Type B pancreatic cell (in vitro differentiated cells): Measurements from ENCODE around the gene SGSM2. TPM values are rescaled to one million over a fixed set of nuclear protein-coding genes. Genes with fewer than 3 reads are reported as not detected.
A peak's percentile ranks its signal among the peaks of the same experiment; 100 is the strongest.

Experiments used
- DNase-seq: peaks from one replicate; pipeline ENCODE4 v3.0.0; 2021; ENCODE audit warnings: mixed read lengths; ENCODE audit not compliant: unreplicated experiment; ENCODE audit errors: extremely low spot score
- H3K27ac Mint-ChIP-seq: 2 replicates; pipeline ENCODE4 v1.8.0; 2021; ENCODE audit warnings: mild to moderate bottlenecking, mixed read lengths
- H3K27me3 Mint-ChIP-seq: 2 replicates; pipeline ENCODE4 v1.8.0; 2021; ENCODE audit warnings: mixed read lengths
- H3K36me3 Mint-ChIP-seq: 2 replicates; pipeline ENCODE4 v1.8.0; 2021; ENCODE audit warnings: mixed read lengths
- H3K4me1 Mint-ChIP-seq: one replicate; pipeline ENCODE4 v1.8.0; 2021; ENCODE audit warnings: mixed read lengths; ENCODE audit not compliant: unreplicated experiment
- H3K4me3 Mint-ChIP-seq: 2 replicates; pipeline ENCODE4 v1.8.0; 2021; ENCODE audit warnings: mild to moderate bottlenecking, mixed read lengths
- H3K9me3 Mint-ChIP-seq: 2 replicates; pipeline ENCODE4 v1.8.0; 2021; ENCODE audit warnings: mixed read lengths
- total RNA-seq: library from RNA; stranded (reverse); gene quantifications from 2 replicates; pipeline ENCODE4 v1.2.1, GENCODE V29; 2021; ENCODE audit warnings: low replicate concordance
- TF ChIP-seq, protein P1 (sequence below): fragments of 200-600 bp; sonication (generic); conservative IDR thresholded peaks from 2 replicates; pipeline ENCODE4 v1.5.0; 2021; ENCODE audit warnings: antibody characterized with exemption, mild to moderate bottlenecking

Gene SGSM2
- total RNA-seq, 1 donor from 2014 or later, result 74.3 TPM

DNA sequence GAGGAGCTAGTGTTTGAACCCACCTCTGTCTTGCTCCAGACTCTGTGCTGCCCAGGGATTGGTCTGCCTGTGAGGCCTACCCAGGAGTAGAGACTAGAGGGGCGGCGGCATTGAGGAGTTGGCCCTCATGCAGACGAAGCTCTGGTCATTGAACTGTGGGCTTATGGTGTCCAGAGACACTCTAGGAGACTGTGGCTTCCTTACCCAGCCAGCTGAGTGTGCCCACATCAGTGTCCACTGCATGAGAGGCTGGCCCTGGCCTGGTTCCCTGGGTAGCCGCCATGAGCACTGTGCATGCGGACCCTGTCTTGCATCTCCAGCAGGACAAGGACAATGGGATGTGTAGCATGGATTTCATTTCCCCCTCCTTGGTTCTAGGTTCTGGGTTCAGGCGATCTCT is 14.0 kb downstream of the SGSM2 start:
- Mint-ChIP-seq H3K9me3 (no peaks in the 10 kb centered on the region), H3K27ac (no peak overlapping the region), H3K4me3 (no peak overlapping the region), H3K36me3 (no peaks in the 10 kb centered on the region), H3K27me3 (no peaks in the 10 kb centered on the region), H3K4me1 (peaks cover 13% of the 10 kb centered on the region)
- no peak for DNase-seq
- TF ChIP-seq, protein P1, sequence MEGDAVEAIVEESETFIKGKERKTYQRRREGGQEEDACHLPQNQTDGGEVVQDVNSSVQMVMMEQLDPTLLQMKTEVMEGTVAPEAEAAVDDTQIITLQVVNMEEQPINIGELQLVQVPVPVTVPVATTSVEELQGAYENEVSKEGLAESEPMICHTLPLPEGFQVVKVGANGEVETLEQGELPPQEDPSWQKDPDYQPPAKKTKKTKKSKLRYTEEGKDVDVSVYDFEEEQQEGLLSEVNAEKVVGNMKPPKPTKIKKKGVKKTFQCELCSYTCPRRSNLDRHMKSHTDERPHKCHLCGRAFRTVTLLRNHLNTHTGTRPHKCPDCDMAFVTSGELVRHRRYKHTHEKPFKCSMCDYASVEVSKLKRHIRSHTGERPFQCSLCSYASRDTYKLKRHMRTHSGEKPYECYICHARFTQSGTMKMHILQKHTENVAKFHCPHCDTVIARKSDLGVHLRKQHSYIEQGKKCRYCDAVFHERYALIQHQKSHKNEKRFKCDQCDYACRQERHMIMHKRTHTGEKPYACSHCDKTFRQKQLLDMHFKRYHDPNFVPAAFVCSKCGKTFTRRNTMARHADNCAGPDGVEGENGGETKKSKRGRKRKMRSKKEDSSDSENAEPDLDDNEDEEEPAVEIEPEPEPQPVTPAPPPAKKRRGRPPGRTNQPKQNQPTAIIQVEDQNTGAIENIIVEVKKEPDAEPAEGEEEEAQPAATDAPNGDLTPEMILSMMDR, result no peak

DNA sequence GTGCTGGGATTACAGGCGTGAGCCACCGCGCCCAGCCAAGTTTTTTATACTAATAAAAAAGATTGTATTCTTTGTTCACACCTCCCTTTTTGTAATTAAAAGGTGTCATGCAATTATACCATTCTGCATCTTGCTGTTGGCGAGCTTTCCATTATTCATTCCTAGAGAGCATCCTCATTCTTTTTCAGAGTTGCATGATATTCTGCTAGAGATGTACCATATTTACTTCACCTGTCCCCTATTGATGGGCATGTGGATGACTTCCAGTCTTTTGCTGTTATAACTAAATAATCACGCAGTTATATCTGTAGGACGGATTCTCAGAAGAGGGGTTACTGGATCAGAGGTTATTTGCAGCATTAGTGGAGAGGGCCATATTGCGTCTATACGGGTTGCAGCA is 17.0 kb downstream of the SGSM2 start:
- Mint-ChIP-seq H3K4me3 (no peak overlapping the region), H3K27me3 (no peaks in the 10 kb centered on the region), H3K9me3 (no peaks in the 10 kb centered on the region), H3K27ac (no peak overlapping the region), H3K36me3 (no peaks in the 10 kb centered on the region), H3K4me1 (peaks cover 4% of the 10 kb centered on the region)
- TF ChIP-seq, protein P1, result no peak
- DNase-seq, result no peak

DNA sequence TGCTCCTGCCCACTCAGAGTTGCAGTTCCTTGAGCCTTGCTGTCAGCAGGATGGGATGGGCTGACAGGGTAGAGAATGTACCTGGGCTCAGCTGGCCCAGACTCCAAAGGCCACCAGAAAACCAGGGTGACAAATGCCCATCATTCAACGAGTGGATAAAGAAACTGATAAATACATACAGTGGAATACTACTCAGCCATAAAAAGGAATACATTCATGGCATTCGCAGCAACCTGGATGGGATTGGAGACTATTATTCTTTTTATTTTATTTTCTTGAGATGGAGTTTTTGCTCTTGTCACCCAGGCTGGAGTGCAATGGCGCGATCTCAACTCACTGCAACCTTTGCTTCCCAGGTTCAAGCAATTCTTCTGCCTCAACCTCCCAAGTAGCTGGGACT is 19.9 kb downstream of the SGSM2 start:
- Mint-ChIP-seq H3K36me3 (peaks cover 6% of the 10 kb centered on the region), H3K27ac (no peak overlapping the region), H3K27me3 (no peaks in the 10 kb centered on the region), H3K4me3 (no peak overlapping the region), H3K4me1 (peaks cover 11% of the 10 kb centered on the region), H3K9me3 (no peaks in the 10 kb centered on the region)
- no peak for DNase-seq
- TF ChIP-seq, protein P1, result no peak

DNA sequence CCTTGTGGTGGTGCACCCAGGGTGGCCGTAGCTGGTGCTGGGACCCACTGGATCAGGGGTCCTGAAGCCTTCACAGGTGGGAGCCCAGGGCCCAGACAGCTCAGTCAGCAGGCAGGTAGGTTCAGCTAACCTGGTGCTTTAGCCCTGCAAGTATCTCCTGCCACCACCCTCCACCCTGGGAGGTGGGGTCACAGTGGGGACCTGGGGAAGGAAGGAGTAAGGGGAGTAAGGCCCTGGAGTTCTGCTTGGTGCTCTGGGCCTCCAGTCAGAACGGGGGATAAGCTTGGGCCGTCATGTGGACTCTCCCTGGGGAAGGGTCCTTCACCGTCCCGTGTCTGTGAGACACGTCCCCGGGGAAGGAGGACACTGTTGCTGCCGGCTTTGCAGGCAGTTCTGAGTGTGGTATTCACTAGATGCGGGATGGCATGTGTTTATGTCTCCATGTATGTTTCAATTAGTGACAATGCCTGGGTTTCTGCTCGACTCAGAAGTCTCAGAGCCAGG is 20.7 kb downstream of the SGSM2 start:
- Mint-ChIP-seq H3K36me3 (peaks cover 10% of the 10 kb centered on the region), H3K4me1 (peaks cover 11% of the 10 kb centered on the region), H3K27ac (no peak overlapping the region), H3K4me3 (no peak overlapping the region), H3K9me3 (no peaks in the 10 kb centered on the region), H3K27me3 (no peaks in the 10 kb centered on the region)
- DNase-seq, result no peak
- TF ChIP-seq, protein P1, result no peak

DNA sequence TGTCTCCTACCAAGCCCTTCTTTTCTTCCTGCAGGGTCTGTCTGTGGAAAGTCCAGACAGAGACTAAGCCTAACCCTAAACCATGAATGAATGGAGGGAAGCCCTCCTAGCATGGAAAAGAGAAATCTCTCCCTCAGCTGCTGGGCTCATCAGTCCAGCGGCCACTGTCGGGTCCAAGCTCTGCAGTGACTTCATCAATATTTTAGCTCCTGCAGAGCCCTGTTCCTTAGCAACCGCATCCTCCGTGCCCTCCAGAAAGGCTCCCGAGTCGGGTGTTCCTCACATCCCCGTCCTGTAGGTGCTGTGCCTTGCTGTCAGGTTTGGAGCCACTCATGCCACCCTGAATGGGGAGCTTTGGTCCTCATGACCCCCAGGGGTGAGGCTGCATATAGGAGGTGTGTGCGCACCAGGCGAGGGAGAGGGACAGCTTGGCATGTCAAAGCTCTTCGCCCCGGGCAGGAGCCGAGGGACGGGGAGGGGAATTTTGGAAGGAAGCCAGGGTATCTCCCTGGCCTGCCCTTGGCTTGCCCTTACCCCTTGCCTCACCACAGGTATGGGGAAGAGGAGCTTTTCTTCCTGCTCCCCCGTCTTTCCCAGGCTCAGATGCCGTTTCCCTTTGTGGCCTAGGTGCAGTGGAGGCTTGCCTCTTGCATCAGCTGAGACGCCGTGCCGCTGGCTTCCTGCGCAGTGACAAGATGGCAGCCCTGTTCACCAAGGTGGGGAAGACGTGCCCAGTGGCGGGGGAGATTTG is 23.9 kb downstream of the SGSM2 start:
- H3K4me3 Mint-ChIP-seq, result no peak overlapping the region
- peaks cover 10% of the 10 kb centered on the region for H3K36me3 Mint-ChIP-seq
- DNase-seq, result no peak
- H3K9me3 Mint-ChIP-seq, result no peaks in the 10 kb centered on the region
- H3K4me1 Mint-ChIP-seq, result peaks cover 11% of the 10 kb centered on the region
- no peaks in the 10 kb centered on the region for H3K27me3 Mint-ChIP-seq
- TF ChIP-seq, protein P1, result no peak
- H3K27ac Mint-ChIP-seq, result peak overlapping the region; percentile 29
